ENCODE results near the gene FADS6.
A peak's percentile ranks its signal among the peaks of the same experiment; 100 is the strongest.

FADS6 gene

DNA sequence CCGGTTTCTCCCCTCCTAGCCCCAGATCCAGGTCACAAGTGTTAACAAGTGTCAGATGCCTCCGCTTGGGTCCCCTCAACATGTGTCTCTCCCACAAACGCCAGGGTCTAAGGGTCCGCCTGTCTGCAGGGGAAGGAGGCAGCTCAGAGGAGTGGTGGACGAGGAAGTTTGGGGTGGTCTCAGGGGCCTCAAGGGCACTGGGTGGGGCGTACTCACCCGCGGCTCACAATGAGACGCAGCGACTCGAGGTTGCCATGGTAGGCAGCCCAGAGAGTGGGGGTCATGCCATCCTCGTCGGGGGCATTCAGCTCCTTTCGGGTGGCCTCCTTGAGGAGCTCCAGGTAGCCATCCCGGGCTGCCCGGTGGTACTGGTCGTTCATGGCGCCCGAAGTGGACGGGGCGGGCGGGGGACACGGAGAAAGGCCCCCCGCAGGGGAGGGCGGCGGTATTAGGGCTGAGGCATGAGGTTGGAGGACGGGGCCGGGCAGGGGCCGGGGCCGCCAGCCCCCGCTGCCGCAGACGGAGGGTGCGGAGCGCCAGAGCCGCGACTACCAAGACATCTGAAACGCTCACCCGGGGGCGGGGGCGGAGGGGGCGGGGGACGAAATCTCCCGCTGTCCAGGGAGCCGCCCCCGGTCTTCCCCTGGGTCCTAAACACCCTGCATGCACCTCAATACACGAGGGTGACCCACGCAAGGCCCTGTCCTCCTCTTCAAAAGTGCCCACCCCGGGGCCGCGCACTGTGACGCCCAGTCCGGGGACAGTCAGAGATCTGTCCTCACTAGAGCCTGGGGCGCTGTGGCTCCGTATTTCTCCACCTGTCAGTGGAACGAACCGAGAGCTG is 29.5 kb upstream of the FADS6 start, which contains the start of gene USH1G:
Gene USH1G (minus strand): TSS at position 562 of the 844 bp plus-strand sequence. CDS start 182 bp downstream, at position 380.
- H4K91ac ChIP-seq (ENCODE audit: low read depth, low read length, poor library complexity) = no peak within 1 kb of the TSS
- H3K4ac ChIP-seq (ENCODE audit: low read length) = no peak within 1 kb of the TSS
- H3K4me3 ChIP-seq (ENCODE audit: low read length in 2 of 2) = peak within 1 kb of the TSS; percentile 18 to 73

DNA sequence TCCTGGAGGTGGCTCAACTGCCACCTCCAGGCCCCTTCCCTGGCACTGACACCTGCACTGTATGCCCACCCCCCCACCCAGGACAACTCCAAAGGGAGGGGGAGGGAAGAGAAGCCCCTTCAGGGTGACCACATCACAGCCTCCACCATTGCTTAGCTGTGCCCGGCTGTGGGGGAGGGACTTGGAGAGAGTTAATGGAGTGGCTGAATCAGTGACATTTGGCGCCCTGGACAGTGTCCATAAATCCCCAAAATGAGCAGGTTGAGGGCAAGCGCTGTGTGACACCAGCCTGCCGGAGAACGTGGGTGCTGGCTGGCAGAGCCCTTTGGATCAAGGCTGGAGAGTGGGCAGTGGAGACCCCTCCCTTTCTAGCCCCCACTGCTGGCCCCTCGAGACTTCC is 28.7 kb upstream of the FADS6 start:
- Histone ChIP-seq H4K91ac (ENCODE audit: low read depth, low read length, poor library complexity) (no peak overlapping the region), H4K8ac (ENCODE audit: low read depth, low read length) (no peak overlapping the region), H3K4me3 (ENCODE audit: low read length in 2 of 2) (no peak overlapping the region), H3K27me3 (ENCODE audit: control insufficient read depth in 3 of 3, insufficient read depth in 3 of 3, low read depth in 1 of 3, low read length in 3 of 3) (peaks cover 22 to 83% (median 52%) of the 10 kb centered on the region in 3 experiments), H2BK120ac (ENCODE audit: low read depth, low read length) (peak overlapping the region; percentile 87), H2AFZ (ENCODE audit: low read length) (no peak overlapping the region), H2BK12ac (ENCODE audit: low read length) (no peak overlapping the region), H3K9me3 (replicated peaks in 1 of 2; ENCODE audit: control insufficient read depth in 2 of 2, insufficient read depth in 1 of 2, low read depth in 1 of 2, low read length in 2 of 2) (peaks cover 0 to 3% of the 10 kb centered on the region in 2 donors), H3K36me3 (replicated peaks in 1 of 2; ENCODE audit: control insufficient read depth in 2 of 2, insufficient read depth in 2 of 2, low read length in 2 of 2) (no peaks in the 10 kb centered on the region), H2AK5ac (ENCODE audit: low read depth, low read length) (peak overlapping the region; percentile 96), H3K23ac (ENCODE audit: low read depth, low read length, poor library complexity) (no peak overlapping the region), H3K4me1 (ENCODE audit: control insufficient read depth in 2 of 2, insufficient read depth in 1 of 2, low read depth in 1 of 2, low read length in 2 of 2) (peaks cover 7 to 15% of the 10 kb centered on the region in 2 donors), H3K9ac (ENCODE audit: low read depth, low read length, poor library complexity) (no peak overlapping the region), H3K4ac (ENCODE audit: low read length) (no peak overlapping the region), H2BK15ac (ENCODE audit: low read length) (peak overlapping the region; percentile 85), H2BK5ac (ENCODE audit: low read length) (peak overlapping the region; percentile 11), H3K14ac (ENCODE audit: low read length) (no peak overlapping the region), H3K79me1 (ENCODE audit: low read depth, low read length) (peaks cover 6% of the 10 kb centered on the region), H3K27ac (replicated peaks; ENCODE audit: low read length) (no peak overlapping the region), H3K4me2 (ENCODE audit: insufficient read depth, low read length, poor library complexity, severe bottlenecking) (peak overlapping the region; percentile 73), H3K18ac (ENCODE audit: low read length) (no peak overlapping the region)
- no peak for DNase-seq (ENCODE audit: low spot score)
- no CpG with 5 or more reads among the region's 6 CpGs for WGBS, 2 donors (ENCODE audit: extremely low coverage in 2 of 2, insufficient read length in 2 of 2, insufficient replicate concordance in 1 of 2)

More for the DNA sequence above, 29.5 kb upstream of the FADS6 start, which contains the start of gene USH1G:
- Histone ChIP-seq H3K23ac (ENCODE audit: low read depth, low read length, poor library complexity) (peak within 1 kb of the TSS; percentile 32), H3K18ac (ENCODE audit: low read length) (peak within 1 kb of the TSS; percentile 90), H2BK12ac (ENCODE audit: low read length) (no peak within 1 kb of the TSS), H2AK5ac (ENCODE audit: low read depth, low read length) (peak within 1 kb of the TSS; percentile 96), H3K27me3 (ENCODE audit: control insufficient read depth in 3 of 3, insufficient read depth in 3 of 3, low read depth in 1 of 3, low read length in 3 of 3) (peaks cover 22 to 90% (median 56%) of the 10 kb centered on the region in 3 experiments), H3K36me3 (replicated peaks in 1 of 2; ENCODE audit: control insufficient read depth in 2 of 2, insufficient read depth in 2 of 2, low read length in 2 of 2) (no peaks in the 10 kb centered on the region), H3K4me1 (ENCODE audit: control insufficient read depth in 2 of 2, insufficient read depth in 1 of 2, low read depth in 1 of 2, low read length in 2 of 2) (peaks cover 7 to 15% of the 10 kb centered on the region in 2 donors), H2BK15ac (ENCODE audit: low read length) (peak within 1 kb of the TSS; percentile 85), H3K14ac (ENCODE audit: low read length) (peak within 1 kb of the TSS; percentile 51), H2BK120ac (ENCODE audit: low read depth, low read length) (peak within 1 kb of the TSS; percentile 87), H3K9ac (ENCODE audit: low read depth, low read length, poor library complexity) (peak within 1 kb of the TSS; percentile 60), H3K4me2 (ENCODE audit: insufficient read depth, low read length, poor library complexity, severe bottlenecking) (peak within 1 kb of the TSS; percentile 73), H3K79me1 (ENCODE audit: low read depth, low read length) (peaks cover 6% of the 10 kb centered on the region), H4K8ac (ENCODE audit: low read depth, low read length) (no peak within 1 kb of the TSS), H2BK5ac (ENCODE audit: low read length) (peak within 1 kb of the TSS; percentile 11), H3K9me3 (replicated peaks in 1 of 2; ENCODE audit: control insufficient read depth in 2 of 2, insufficient read depth in 1 of 2, low read depth in 1 of 2, low read length in 2 of 2) (peaks cover 0 to 3% of the 10 kb centered on the region in 2 donors), H2AFZ (ENCODE audit: low read length) (peak within 1 kb of the TSS; percentile 82), H3K27ac (replicated peaks; ENCODE audit: low read length) (no peak within 1 kb of the TSS)
- no peak for DNase-seq (ENCODE audit: low spot score)
- WGBS, 2 donors (ENCODE audit: extremely low coverage in 2 of 2, insufficient read length in 2 of 2, insufficient replicate concordance in 1 of 2) = no CpG with 5 or more reads among the region's 57 CpGs

DNA sequence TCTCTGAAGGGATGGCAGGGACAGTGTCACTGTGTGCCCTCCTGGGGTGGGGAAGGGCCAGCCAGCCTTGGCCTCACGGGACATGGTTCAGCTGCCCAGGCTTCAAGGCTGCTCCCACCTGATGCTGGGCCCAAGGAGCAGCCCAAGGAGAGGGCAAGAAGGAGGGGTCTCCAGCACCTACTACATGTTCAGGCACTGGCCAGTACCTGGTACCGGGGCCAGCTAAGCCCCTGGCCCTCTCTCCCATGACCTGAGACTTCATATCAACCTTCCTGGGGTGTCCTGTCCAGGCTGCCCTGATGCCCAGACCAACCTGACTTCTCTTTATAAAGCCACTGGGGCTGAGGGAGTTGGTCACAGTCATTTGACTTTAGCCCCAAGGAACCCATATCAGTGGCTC is 28.3 kb upstream of the FADS6 start:
- no peak overlapping the region for H3K4me3 ChIP-seq (ENCODE audit: low read length in 2 of 2)
- no peak for DNase-seq (ENCODE audit: low spot score)
- peak overlapping the region; percentile 96 for H2AK5ac ChIP-seq (ENCODE audit: low read depth, low read length)
- H3K4me1 ChIP-seq (ENCODE audit: control insufficient read depth in 2 of 2, insufficient read depth in 1 of 2, low read depth in 1 of 2, low read length in 2 of 2) = peaks cover 9 to 15% of the 10 kb centered on the region in 2 donors
- no peaks in the 10 kb centered on the region for H3K36me3 ChIP-seq (replicated peaks in 1 of 2; ENCODE audit: control insufficient read depth in 2 of 2, insufficient read depth in 2 of 2, low read length in 2 of 2)
- no peak overlapping the region for H3K9ac ChIP-seq (ENCODE audit: low read depth, low read length, poor library complexity)
- peak overlapping the region; percentile 84 for H3K4ac ChIP-seq (ENCODE audit: low read length)
- H3K14ac ChIP-seq (ENCODE audit: low read length) = no peak overlapping the region
- peak overlapping the region; percentile 73 for H2BK12ac ChIP-seq (ENCODE audit: low read length)
- H3K9me3 ChIP-seq (replicated peaks in 1 of 2; ENCODE audit: control insufficient read depth in 2 of 2, insufficient read depth in 1 of 2, low read depth in 1 of 2, low read length in 2 of 2) = peaks cover 3% of the 10 kb centered on the region in 2 donors
- no peak overlapping the region for H4K8ac ChIP-seq (ENCODE audit: low read depth, low read length)
- peaks cover 22 to 78% (median 48%) of the 10 kb centered on the region in 3 experiments for H3K27me3 ChIP-seq (ENCODE audit: control insufficient read depth in 3 of 3, insufficient read depth in 3 of 3, low read depth in 1 of 3, low read length in 3 of 3)
- peak overlapping the region; percentile 73 for H3K23ac ChIP-seq (ENCODE audit: low read depth, low read length, poor library complexity)
- H3K27ac ChIP-seq (replicated peaks; ENCODE audit: low read length) = no peak overlapping the region
- H4K91ac ChIP-seq (ENCODE audit: low read depth, low read length, poor library complexity) = no peak overlapping the region
- peak overlapping the region; percentile 87 for H2BK5ac ChIP-seq (ENCODE audit: low read length)
- H2BK120ac ChIP-seq (ENCODE audit: low read depth, low read length) = peak overlapping the region; percentile 47
- H3K79me1 ChIP-seq (ENCODE audit: low read depth, low read length) = peaks cover 6% of the 10 kb centered on the region
- peak overlapping the region; percentile 91 for H3K18ac ChIP-seq (ENCODE audit: low read length)
- H2AFZ ChIP-seq (ENCODE audit: low read length) = no peak overlapping the region
- peak overlapping the region; percentile 89 for H2BK15ac ChIP-seq (ENCODE audit: low read length)
- no peak overlapping the region for H3K4me2 ChIP-seq (ENCODE audit: insufficient read depth, low read length, poor library complexity, severe bottlenecking)
- no CpG with 5 or more reads among the region's 2 CpGs for WGBS, 2 donors (ENCODE audit: extremely low coverage in 2 of 2, insufficient read length in 2 of 2, insufficient replicate concordance in 1 of 2)

Measured in neuronal stem cell (in vitro differentiated cells).